GM18498 (cell line): Measurements from ENCODE around the gene TCP11L2.
"Not testable (repeated sequence)": the region's sequence is repeated elsewhere in the genome, so short reads cannot be mapped to it uniquely, and the experiment has no call there.

Source experiments
- ATAC-seq: cut with Tn5 transposase; IDR thresholded peaks from one replicate; pipeline ENCODE4 v1.9.1; 2021; ENCODE audit warnings: mild to moderate bottlenecking, moderate library complexity; ENCODE audit not compliant: unreplicated experiment

Gene TCP11L2

GRCh38 chr12:106341086-106341877 is 38.7 kb downstream of the TCP11L2 start:
- no peak for ATAC-seq

GRCh38 chr12:106342397-106343213 is 40.1 kb downstream of the TCP11L2 start:
- no peak for ATAC-seq

GRCh38 chr12:106343214-106343528 is 40.6 kb downstream of the TCP11L2 start:
- ATAC-seq = no peak

DNA sequence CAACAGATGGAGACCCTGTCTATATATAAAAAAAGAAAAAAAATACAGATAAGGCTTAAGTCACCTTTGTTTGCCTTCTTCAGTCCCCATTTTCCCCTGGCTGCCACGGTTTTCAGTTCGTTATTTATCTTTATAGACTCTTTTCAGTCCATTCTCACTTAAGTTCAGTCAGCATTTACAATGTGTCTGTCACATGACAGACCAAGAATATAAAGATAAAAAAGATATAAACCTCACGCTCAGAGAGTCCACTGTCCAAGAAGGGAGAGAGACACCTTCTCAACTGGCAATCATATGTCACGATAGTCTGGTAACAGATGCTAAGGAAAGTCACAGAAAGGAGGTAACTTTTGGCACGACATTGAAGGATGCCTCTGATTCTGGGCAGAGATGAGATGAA is 41.6 kb downstream of the TCP11L2 start:
- no peak for ATAC-seq

DNA sequence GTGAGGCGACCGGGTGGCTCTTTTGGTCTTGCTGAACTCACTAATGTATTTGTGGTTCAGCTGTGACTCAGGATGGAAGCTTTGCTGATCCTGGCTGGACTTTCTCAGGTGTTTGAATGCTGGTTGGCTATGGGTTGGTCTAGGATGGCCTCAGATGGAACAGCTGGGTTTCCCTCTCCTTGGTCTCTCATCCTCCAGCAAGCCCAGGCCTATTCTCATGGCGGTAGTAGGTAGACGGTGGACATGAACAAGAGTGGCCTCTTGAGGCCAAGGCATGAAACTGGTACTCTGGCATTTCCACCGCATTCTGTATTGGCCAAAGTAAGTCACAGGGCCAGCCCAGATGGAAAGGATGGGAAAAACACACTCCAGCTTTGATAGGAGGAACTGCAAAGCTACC is 43.2 kb downstream of the TCP11L2 start:
- ATAC-seq = no peak

- no peak for ATAC-seq
Measured at GRCh38 chr12:106348411-106348810, 45.9 kb downstream of the TCP11L2 start.

DNA sequence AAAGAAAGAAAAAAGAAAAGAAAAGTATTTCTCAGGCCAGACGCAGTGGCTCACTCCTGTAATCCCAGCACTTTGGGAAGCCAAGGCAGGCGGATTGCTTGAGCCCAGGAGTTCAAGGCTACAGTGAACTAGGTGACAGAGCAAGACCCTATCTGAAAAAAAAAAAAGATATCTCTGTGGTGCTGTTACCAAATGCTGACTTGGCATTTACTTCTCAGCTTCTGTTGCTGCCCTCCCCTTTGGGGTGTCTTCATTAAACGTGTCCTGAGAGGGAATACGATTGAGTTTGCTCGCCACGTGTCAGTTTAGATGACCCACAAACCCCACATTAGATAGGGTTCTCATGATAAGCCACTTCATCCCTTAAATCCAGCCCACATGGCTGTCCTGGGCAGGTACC is 50.6 kb downstream of the TCP11L2 start:
- ATAC-seq = no peak

DNA sequence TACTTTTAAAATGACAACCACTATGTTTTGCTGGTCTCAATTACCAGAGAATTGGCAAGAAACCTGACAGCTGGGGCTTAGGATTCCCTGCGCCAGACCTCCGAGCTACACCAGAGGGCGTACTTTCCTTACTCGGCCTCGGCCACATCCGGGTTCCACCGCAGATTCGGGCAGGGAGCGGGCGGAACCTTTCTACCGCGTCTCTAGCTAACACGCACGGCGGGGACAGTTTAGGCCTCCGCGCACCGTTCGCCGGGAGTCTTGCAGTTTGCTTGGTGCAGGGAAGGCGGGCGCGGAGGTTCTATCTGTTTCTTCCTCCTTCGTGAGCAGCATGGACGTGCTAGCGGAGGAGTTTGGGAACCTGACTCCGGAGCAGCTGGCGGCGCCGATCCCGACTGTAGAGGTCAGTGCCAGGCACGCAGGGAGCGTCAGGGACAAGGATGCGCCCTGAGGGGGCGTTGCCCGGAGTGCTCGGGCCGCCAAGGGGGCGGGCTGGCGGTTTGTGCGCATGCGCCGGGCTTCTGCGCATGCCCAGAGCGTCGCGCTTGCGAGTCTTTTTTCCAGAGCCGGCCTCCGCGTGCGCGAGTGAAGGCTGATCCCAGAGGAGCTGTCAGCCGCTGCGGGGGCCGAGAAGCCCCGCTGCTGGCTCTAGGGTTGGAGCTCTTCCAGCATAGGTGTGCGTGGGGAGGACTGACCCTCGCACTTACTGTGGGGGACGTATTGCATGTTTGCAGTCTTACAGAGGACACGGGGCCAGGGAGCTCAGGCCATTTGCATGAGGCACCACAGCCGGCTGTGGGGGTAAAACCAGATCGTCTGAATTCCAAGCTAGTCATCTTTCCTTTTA is 55.2 kb downstream of the TCP11L2 start, which contains the start of gene POLR3B:
Gene POLR3B (plus strand): TSS at position 200 of the 847 bp plus-strand sequence. CDS start 132 bp downstream, at position 332.
- ATAC-seq = peak; percentile 91

DNA sequence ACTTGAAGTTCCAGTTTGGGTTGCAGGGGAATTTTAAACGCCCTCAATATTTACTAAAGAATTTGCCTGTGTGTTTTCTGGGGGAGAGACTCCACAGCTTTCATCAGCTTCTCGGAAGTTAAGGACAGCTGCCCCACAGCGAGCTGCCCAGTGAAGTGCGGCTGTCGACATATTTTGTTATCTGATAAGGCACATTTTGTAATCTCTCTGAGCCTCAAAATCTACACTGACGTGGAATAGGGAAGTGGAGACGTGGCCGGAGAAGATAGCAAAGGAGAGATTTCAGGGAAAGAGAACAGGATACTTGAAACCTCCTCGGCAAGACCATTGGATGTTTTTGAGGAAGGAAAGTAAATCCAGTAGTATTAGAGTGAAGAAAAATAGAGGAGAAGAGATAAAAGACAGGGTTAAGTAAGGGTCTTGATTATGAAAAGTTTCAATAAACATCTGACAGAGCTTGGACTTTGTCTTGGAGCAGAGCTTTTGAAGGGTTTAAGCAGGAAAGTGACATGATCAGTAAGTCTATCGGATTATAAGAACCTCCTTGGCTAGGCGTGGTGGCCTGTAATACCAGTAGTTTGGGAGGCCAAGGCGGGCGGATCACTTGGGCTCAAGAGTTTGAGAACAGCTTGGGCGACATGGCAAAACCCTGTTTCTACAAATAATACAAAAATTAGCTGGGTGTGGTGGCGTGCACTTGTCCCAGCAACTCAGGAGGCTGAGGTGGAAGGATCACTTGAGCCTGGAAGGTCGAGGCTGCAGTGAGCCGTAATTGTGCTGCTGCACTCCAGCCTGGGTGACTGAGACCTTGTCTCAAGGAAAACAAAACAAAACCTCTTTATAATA is 56.1 kb downstream of the TCP11L2 start:
- ATAC-seq = peak; percentile 12

DNA sequence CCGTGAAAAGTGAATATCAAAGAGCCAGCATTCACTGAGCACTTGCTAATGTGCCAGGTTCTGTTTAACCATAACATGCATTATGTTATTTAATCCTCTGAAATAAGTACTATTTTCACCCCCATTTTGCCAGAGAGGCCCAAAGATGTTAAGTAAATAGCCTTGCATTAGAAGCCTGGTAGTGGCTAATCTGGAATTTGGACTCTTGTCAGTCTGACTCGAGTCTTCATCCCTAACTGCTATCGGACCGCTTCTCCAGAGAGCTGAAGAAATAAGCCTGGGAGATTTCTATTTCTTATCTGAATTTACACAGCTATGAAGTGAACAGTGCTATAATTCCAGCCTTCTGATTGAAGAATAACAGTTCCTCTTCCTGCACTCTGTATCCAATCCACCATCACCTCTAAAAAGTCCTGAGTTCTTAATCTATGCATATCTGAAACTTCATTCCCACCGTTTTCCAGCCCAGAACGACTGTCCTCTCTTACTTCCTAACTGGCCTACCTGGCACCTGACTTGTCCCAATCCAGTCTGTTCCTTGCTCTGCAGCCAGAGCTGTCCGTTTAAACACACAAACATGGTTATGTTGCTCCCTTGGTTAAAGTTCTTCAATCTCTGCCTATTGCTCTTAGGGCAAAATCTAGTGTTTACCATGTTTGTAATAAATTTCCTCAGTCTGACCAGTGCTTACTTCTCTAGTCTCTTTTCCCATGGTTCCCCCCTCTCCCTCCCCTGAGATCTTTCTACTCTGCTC is 57.3 kb downstream of the TCP11L2 start:
- no peak for ATAC-seq

- ATAC-seq = no peak
Measured at GRCh38 chr12:106360400-106360994, 58.0 kb downstream of the TCP11L2 start.

DNA sequence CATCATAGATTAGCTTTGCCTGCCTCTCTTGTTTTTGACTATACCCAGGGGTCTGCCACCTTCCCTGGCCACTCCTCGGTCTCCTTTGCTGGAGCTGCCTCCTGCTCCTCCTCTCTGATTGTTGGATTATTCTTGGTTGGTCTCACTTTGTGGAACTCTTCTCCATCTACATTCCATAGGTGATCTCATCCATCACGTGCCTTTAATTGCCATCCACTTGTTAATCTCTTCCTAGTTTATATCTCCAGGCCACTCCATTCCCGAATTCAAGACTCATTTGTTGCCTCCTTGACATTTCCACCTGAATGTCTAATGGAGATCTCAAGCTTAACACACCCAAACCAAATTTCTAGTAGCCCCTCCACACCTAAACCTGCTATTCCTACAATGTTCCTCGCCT is 60.4 kb downstream of the TCP11L2 start:
- ATAC-seq = no peak

DNA sequence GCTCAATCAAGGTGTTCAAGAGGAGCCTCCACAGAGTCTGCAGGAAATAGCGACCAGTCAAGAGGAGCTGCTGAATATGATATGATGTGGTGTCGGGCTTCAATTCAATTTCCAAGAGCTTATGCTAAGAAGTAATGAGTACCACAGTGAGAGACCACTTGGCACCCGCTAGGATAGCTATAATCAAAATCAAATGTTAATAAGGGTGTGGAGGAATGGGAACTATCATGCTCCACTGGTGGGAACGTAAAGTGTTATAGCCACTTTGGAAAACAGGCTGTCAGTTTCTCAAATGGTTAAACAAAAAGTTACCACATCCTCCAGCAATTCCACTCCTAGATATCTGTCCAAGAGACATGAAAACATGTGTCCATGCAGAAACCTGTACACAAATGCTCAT is 61.7 kb downstream of the TCP11L2 start:
- no peak for ATAC-seq

GRCh38 chr12:106369624-106370346 is 67.3 kb downstream of the TCP11L2 start:
- no peak for ATAC-seq

DNA sequence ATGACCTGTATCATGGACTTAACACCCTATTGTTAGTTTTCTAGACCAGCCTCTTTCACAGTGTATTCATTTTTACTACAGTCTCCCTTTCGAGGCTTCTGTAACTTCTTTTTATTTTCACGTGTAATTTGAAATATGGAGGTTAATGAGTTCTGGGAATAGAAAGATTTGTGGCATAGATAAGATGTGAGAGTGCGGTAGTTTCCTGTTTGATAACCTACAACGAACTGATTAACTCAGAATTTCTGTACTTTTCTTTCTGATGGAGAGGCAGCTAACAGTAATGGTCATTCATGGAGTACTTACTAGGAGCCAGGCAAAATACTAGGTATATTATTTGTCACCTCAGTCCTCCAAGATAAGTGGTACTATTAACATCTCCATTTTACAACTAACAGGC is 76.3 kb downstream of the TCP11L2 start:
- no peak for ATAC-seq

DNA sequence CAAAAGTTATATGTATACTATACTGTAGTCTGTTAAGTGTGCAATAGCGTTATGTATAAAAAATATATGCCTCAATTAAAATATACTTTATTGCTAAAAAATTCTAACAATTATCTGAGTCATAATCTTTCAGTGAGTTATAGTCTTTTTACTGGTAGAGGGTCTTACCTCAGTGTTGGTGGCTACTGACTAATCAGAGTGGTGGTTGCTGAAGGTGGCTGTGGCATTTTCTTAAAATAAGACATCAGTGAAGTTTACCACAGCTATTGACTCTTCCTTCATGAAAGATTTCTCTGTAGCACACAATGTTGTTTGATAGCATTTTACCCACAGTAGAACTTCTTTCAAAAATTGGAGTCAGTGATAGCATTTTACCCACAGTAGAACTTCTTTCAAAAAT is 78.4 kb downstream of the TCP11L2 start:
- ATAC-seq = no peak

DNA sequence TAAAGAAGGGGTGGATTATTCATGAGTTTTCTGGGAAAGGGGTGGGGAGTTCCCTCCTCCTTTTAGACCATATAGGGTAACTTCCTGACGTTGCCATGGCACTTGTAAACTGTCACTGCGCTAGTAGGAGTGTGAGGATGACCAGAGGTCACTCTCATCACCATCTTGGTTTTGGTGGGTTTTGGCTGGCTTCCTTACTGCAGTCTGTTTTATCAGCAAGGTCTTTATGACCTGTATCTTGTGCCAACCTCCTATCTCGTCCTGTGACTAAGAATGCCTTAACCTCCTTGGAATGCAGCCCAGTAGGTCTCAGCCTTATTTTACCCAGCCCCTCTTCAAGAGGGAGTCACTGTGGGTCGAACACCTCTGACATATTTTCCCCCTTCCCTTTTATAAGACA is 79.3 kb downstream of the TCP11L2 start:
- not testable (repeated sequence) for ATAC-seq

DNA sequence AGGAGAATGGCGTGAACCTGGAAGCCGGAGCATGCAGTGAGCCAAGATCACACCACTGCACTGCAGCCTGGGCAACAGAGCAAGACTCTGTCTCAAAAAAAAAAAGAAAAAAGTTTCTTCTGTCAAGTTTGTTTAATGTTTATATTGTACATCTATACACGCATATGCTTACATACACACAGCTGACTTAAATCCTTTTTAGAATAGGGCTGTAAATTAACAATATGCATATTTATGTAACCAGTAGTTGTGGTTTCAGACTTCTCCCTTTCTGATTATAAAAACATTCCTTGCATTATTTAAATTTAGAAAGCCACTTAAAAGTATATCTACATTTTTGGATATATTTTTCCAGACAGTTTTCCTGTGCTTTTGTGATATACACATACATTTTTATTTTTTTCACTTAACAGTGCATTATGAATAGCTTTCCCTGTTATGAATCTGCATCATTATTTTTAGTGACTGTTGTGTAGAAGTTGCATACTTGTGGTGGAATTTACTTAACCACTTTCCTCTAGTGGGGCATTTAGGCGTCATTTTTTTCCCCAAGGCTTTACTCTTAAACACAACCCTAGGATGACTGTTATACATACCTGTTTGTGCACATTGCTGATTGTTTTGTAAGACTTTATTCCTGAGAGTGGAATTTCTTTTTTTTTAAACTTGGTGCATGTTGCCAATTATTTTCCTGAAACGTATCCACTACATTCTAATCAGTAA is 84.4 kb downstream of the TCP11L2 start:
- no peak for ATAC-seq
